GM12878 (cell line): ENCODE results near the gene PET117. TPM values are rescaled to one million over a fixed set of nuclear protein-coding genes. Genes with fewer than 3 reads are reported as not detected.

ENCODE experiments used
- ATF2 ChIP-seq: IDR thresholded peaks from 2 replicates; pipeline ENCODE4 v1.6.1; 2012; ENCODE audit warnings: low read length, inconsistent platforms
- CEBPZ ChIP-seq: fragments of 150-350 bp; IDR thresholded peaks from 2 replicates; pipeline ENCODE4 v1.6.1; 2016; ENCODE audit warnings: low read depth, low read length
- CUX1 ChIP-seq: IDR thresholded peaks from 2 replicates; pipeline ENCODE4 v1.6.1; 2012; ENCODE audit warnings: improper control_type of control experiment, low read depth, low read length; ENCODE audit not compliant: insufficient replicate concordance
- NFIC ChIP-seq: IDR thresholded peaks from 2 replicates; pipeline ENCODE4 v1.6.1; 2012; ENCODE audit warnings: low read depth, mild to moderate bottlenecking, inconsistent platforms, low read length, moderate library complexity
- PAX5 ChIP-seq: IDR thresholded peaks from 2 replicates; pipeline ENCODE4 v1.6.1; 2011; ENCODE audit warnings: low read depth, low read length, borderline replicate concordance
- RCOR1 ChIP-seq: conservative IDR thresholded peaks from 2 replicates; pipeline ENCODE4 v1.6.1; 2012; ENCODE audit warnings: low read depth, low read length, improper control_type of control experiment
- YBX1 ChIP-seq: fragments of 450-650 bp; IDR thresholded peaks from 2 replicates; pipeline ENCODE4 v1.6.1; 2016; ENCODE audit warnings: antibody characterized with exemption
- ZNF384 ChIP-seq: IDR thresholded peaks from 2 replicates; pipeline ENCODE4 v1.6.1; 2012; ENCODE audit warnings: low read depth, mild to moderate bottlenecking, low read length, improper control_type of control experiment, borderline replicate concordance
- polyA plus RNA-seq, 11 experiments: library from polyadenylated mRNA; depleted of rRNA in 4 of 11; unstranded in 6 of 11; stranded (reverse) in 5 of 11; fragments of >200 nt; fragmentation: Nextera tagmentation in 4 of 11; fragmentation: Illumina TruSeq in 1 of 11; extraction: Ambion mirVana in 4 of 11; extraction: Trizol in 1 of 11; gene quantifications; 1 replicate in 1 of 11; 2 replicates in 10 of 11; pipeline versions ENCODE4 v1.2.1 to v1.2.3, GENCODE V29; 2011 to 2016; ENCODE audit warnings: inconsistent platforms in 2 of 11, missing spikeins in 2 of 11, low read depth in 1 of 11
- total RNA-seq, 4 experiments: library from RNA; depleted of rRNA in 3 of 4; stranded (reverse); fragments of >200 nt in 3 of 4; fragmentation: Illumina TruSeq in 1 of 4; extraction: Trizol in 1 of 4; gene quantifications; 2 replicates each; pipeline versions ENCODE4 v1.2.1 to v1.2.3, GENCODE V29; 2013 to 2021
- TF ChIP-seq, protein P1 (sequence below): fragments of 450-650 bp; IDR thresholded peaks from 2 replicates; pipeline ENCODE4 v1.6.1; 2017; ENCODE audit warnings: mild to moderate bottlenecking, moderate library complexity
- TF ChIP-seq, protein P2 (sequence below): fragments of 450-650 bp; IDR thresholded peaks from 2 replicates; pipeline ENCODE4 v1.6.1; 2018; ENCODE audit warnings: borderline replicate concordance, mild to moderate bottlenecking; ENCODE audit not compliant: partially characterized antibody

Gene PET117
- total and polyA plus RNA-seq, 10 of the 15 experiments (the other 5 are each of a cell fraction or from before 2014, with no cell fraction given), result 6.0 to 20.6 (median 11.8) TPM

DNA sequence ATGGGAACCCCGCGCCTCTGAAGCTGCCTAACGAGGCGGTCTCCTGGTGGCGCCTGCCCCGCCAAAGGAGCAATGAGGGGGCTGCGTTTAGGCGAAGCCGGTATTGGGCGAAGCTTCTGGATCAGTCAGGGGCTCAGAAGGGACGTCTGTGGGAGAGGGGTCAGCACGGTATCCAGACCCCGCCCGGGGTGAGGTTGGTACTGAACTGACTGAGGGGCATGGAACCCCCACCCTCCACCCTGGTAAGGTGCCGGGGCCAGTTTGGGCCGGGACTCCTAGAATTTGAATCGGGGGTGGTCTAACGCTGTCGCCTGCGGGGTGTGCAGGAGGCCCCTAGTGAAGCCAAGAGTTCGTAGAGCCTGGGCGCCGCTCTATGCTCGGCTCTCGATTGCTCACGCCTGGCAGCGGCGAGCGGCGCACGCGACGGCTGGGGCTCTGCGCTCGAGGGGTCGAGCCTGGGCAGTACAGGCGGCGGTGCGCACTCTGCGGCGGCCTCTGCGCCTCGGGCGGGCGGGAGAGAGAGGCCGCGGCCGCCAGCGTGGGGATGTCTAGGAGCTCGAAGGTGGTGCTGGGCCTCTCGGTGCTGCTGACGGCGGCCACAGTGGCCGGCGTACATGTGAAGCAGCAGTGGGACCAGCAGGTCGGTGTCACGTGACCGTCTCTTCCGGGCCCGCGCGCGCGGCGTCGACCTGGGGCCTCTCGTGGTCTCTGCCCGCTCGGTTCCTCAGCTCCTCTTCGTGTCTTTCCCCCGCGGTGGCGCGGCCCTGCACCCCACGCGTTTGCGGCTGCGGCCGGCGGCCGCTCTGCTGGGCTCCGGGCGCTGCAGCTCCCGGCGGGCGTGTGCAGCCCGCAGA is at the start of gene PET117, which contains the start of gene KAT14 (continued):
- TF ChIP-seq, protein P1, sequence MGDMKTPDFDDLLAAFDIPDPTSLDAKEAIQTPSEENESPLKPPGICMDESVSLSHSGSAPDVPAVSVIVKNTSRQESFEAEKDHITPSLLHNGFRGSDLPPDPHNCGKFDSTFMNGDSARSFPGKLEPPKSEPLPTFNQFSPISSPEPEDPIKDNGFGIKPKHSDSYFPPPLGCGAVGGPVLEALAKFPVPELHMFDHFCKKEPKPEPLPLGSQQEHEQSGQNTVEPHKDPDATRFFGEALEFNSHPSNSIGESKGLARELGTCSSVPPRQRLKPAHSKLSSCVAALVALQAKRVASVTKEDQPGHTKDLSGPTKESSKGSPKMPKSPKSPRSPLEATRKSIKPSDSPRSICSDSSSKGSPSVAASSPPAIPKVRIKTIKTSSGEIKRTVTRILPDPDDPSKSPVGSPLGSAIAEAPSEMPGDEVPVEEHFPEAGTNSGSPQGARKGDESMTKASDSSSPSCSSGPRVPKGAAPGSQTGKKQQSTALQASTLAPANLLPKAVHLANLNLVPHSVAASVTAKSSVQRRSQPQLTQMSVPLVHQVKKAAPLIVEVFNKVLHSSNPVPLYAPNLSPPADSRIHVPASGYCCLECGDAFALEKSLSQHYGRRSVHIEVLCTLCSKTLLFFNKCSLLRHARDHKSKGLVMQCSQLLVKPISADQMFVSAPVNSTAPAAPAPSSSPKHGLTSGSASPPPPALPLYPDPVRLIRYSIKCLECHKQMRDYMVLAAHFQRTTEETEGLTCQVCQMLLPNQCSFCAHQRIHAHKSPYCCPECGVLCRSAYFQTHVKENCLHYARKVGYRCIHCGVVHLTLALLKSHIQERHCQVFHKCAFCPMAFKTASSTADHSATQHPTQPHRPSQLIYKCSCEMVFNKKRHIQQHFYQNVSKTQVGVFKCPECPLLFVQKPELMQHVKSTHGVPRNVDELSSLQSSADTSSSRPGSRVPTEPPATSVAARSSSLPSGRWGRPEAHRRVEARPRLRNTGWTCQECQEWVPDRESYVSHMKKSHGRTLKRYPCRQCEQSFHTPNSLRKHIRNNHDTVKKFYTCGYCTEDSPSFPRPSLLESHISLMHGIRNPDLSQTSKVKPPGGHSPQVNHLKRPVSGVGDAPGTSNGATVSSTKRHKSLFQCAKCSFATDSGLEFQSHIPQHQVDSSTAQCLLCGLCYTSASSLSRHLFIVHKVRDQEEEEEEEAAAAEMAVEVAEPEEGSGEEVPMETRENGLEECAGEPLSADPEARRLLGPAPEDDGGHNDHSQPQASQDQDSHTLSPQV, result no peak
- TF ChIP-seq ZNF384, result no peak
- TF ChIP-seq YBX1, result no peak
- TF ChIP-seq, protein P2, sequence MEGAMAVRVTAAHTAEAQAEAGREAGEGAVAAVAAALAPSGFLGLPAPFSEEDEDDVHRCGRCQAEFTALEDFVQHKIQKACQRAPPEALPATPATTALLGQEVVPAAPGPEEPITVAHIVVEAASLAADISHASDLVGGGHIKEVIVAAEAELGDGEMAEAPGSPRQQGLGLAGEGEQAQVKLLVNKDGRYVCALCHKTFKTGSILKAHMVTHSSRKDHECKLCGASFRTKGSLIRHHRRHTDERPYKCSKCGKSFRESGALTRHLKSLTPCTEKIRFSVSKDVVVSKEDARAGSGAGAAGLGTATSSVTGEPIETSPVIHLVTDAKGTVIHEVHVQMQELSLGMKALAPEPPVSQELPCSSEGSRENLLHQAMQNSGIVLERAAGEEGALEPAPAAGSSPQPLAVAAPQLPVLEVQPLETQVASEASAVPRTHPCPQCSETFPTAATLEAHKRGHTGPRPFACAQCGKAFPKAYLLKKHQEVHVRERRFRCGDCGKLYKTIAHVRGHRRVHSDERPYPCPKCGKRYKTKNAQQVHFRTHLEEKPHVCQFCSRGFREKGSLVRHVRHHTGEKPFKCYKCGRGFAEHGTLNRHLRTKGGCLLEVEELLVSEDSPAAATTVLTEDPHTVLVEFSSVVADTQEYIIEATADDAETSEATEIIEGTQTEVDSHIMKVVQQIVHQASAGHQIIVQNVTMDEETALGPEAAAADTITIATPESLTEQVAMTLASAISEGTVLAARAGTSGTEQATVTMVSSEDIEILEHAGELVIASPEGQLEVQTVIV, result peak; percentile 9
- peak; percentile 69; the same call in 1 of the 2 replicates for TF ChIP-seq PAX5
- peak; percentile 94 for TF ChIP-seq CUX1
- no peak for TF ChIP-seq NFIC
- no peak for TF ChIP-seq ATF2
- TF ChIP-seq RCOR1, result no peak
- peak; percentile 38; the same call in 1 of the 2 replicates for TF ChIP-seq CEBPZ
